ENCODE measurements around the gene ZPR1.

- no peak for TF ChIP-seq CTCF (IDR thresholded peaks at IDR 0.05)
- TF ChIP-seq EZH2 (IDR thresholded peaks at IDR 0.05; ENCODE audit: borderline replicate concordance, insufficient read depth, low read depth, low read length, poor library complexity, severe bottlenecking) = no peak
Measured at GRCh38 chr11:116825854-116826750, 38.3 kb upstream of the ZPR1 start.
